HG03095 (cell line): ENCODE data around the gene TPM1.
"Not testable (repeated sequence)": the region's sequence is repeated elsewhere in the genome, so short reads cannot be mapped to it uniquely, and the experiment has no call there.

Source experiments
- ATAC-seq: cut with Tn5 transposase; IDR thresholded peaks from one replicate; pipeline ENCODE4 v1.9.1; 2021; ENCODE audit warnings: moderate library complexity; ENCODE audit not compliant: unreplicated experiment

The TPM1 gene

DNA sequence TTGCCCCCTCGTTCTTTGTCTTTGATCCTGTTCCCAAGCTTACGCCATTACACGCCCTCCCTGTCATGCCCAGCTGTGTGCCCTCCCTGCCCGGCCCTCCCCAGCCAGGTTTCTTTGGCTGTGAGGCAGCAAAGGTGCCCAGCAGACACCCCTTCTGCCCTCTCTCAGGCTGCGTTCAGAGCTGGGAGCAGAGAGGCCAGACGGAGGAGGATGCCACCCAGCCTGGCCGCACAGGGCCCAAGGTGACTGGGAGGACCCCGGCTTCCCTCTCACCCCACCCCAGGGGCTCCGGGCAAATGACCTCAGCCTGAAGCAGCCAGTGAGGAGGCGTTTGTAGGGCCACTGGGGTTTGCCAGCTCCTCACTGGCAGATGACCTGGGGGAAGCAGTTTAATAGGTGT lies 48.3 kb downstream of the TPM1 start:
- no peak for ATAC-seq

DNA sequence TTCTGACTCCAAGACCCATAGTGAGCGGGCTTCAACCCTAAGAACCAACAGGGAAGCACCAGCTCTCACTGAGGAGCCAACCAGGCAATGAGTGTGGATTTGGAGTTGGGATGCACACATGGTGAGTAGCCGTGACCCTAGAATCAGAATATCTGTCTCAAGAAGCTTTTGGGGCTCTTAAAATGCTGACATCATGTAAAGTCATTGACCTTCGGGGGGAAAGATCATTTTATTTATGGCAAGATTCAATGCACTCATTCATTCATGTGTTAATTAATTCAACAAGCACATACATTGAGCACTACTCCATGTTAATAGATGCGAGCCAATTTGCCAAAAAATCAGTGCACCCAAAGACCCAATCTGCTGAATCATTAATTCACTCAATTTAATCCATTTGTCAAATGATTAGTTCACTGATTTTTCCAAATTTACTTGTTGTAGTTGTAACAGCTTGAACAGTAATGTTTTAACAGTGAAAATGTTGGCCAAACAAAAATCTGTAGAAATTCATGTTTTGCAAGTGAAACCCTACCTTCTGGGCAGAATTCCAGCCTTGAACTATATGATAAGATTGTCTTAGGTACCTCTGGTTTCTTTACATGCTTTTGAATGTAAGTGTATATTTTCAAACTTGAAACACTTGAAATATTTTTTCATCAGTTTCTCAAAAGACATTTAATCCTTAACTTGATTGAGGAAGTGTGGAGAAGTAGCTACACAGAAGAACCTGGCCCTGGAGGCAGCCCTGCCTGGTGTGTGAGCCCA lies 49.3 kb downstream of the TPM1 start:
- ATAC-seq: no peak

- no peak for ATAC-seq
These were observed 51.1 kb downstream of the TPM1 start for GRCh38 chr15:63093486-63094205.

DNA sequence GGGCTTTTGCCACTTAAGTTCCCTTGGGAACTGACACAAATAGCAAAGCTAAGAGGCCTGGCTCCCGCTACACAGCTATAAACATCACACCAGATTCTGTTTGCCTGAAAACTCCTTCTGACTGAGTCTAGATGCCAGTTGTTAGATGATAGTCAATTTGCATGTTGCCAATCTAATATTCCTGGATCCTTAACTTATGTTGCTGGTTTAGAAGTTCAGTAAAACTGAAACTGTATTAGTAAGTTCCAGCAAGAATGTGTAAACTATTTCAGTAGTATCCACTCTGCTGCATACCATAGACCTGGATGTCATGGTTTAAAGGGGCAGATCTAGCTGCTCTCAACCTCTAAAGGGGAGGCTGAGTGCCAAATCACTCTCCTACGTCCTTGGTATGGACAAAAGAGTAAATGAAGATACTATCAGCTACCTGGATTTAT lies 52.0 kb downstream of the TPM1 start:
- ATAC-seq: no peak

GRCh38 chr15:63096178-63096577 lies 53.6 kb downstream of the TPM1 start:
- no peak for ATAC-seq

GRCh38 chr15:63098901-63099300 lies 56.4 kb downstream of the TPM1 start:
- not testable (repeated sequence) for ATAC-seq

GRCh38 chr15:63099581-63099980 lies 57.0 kb downstream of the TPM1 start:
- ATAC-seq: not testable (repeated sequence)

GRCh38 chr15:63103416-63103815 lies 60.9 kb downstream of the TPM1 start:
- no peak for ATAC-seq

DNA sequence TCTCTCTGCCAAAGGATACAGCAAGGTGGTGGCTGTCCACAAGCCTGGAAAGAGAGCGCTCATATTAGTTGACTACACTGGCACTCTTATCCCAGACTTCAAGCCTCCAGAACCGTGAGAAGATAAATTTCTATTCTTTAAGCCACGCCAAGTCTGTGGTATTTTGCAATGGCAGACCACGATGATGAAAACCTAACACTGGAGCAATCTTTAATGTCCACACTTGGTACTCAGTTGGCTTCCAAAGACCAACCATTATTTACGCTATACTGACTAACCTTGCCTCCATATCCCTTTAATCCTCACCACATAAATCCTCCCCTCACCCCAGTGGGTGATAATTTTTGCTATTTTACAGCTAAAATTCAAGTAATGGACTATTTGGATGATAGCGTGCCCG lies 62.2 kb downstream of the TPM1 start:
- no peak for ATAC-seq

GRCh38 chr15:63105354-63105753 lies 62.8 kb downstream of the TPM1 start:
- ATAC-seq: not testable (repeated sequence)

DNA sequence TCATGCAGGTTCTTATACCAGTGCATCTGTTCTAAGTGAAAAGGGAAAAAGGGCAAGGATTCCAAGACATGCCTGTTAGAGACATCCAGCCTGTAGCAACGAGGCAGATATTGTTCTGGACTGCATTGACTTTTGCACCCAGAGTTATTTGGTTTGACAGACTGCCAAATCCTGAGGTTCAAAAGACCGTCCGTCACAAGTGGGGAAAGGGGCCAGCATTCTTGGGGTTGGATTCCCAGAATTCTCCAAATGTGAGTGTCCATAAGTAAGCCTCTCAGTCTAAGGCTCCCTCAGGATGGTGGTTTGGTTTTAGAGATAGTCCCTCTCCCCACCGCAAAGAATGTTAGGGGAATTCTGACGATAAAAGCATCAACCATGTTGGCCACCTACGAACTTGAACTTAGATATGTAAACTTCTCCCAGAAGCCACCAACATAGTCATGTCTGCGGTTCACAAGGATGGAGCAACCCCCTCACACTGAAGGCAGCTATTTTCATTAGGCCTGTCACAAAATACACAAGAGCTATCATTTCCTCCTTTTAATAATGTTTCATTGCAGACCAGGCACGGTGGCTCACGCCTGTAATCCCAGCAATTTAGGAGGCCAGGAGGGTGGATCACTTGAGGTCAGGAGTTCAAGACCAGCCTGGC lies 65.5 kb downstream of the TPM1 start:
- no peak for ATAC-seq

DNA sequence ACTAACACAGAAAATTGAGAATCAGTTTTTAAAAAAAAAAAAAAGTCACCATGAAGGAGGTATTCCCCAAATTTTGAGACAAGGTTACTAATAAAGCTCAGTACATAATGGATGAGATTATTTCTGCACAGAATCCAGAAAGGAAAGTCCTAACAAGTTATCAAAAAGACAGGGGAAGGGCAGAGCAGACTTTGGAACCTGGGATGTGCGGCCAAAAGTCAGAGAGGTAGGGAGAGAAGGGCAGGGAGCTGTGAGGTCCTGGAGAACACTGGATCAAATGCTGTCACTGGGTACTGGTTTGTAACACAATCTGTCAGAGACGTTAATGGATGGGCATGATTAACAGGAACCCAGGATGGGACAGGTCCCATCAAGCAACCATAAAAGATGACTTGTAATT lies 67.0 kb downstream of the TPM1 start:
- no peak for ATAC-seq

DNA sequence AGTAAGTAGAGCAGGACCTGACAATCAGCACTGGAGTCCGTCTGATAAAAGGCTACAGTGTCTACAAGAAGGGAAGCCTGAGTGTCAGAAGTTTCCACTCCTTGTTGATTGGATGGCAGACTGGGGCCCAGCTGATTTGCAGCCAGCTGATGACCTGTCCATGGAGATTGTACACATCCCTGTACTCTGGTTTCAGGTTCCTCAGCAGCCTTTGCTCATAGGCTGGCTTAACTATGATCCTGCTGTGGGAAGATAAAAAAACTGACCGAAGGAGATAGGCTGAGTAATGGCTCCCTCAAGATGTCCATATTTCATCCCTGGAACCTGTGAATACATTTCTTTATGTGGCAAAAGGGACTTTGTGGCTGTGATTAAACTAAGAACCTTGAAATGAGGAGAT lies 67.4 kb downstream of the TPM1 start:
- no peak for ATAC-seq

- no peak for ATAC-seq
These were observed 68.0 kb downstream of the TPM1 start for GRCh38 chr15:63110428-63111026.

GRCh38 chr15:63111481-63111880 lies 68.9 kb downstream of the TPM1 start:
- no peak for ATAC-seq

- no peak for ATAC-seq
These were observed 70.3 kb downstream of the TPM1 start for GRCh38 chr15:63112871-63113270.

DNA sequence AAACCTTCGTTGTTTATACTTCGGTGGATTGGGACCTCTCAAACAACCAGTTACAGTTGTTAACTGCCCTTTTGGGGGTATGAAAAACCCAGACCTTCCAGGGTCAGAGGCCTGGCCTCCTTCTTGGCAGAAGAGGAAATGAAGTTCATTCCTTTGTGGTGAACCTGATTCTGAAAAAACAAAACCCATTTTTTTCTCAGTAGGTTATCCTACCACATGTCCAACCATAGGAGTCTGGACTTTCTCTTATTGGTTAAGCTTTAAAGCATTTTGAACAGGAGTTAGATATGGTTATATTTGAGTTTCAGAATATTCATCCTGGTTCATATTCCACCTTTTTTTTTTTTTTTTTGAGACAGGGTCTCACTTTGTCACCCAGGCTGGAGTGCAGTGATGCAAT lies 71.9 kb downstream of the TPM1 start:
- ATAC-seq: no peak
